ENCODE results near the gene ARFGAP1. TPM values are rescaled to one million over a fixed set of nuclear protein-coding genes. Genes with fewer than 3 reads are reported as not detected.
"Not testable (repeated sequence)": the region's sequence is repeated elsewhere in the genome, so short reads cannot be mapped to it uniquely, and the experiment has no call there.

The ARFGAP1 gene
- polyA plus RNA-seq, 1 experiment, result 76.5 TPM

DNA sequence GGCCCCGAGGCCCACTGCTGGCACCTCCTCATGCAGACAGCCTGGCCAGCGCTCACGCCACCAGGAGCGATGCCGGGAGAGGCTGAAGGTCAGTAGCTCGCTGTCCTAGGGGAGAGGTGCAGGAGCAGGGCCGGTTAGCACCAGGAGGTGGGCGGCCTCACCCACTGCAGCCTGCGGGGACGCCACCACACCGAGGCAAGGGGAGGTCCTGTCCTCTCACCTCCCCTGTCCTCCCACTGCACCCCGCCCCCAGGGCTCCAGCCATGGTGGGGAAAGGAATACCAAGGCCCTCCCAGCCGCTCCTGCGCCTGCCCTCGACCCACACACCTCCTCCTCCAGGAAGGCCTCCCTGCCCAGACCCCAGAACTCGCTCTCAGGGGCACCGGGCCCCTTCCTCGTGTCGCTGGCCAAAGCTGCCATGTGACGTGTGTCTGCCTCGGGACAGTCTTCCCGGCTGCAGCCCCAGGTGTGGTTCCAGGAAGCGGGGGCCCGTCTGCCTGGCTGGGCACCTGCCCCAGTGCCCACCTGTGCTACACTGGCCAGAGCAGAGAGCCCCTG, 24.9 kb upstream of the ARFGAP1 start:
- no peak for DNase-seq (ENCODE audit: low read depth)
- CTCF ChIA-PET, result interaction anchor here (9.2 kb wide), 1 partner anchor 24 kb away, joined by 64 read pairs; no protein-coding TSS in a partner anchor
- H3K36me3 ChIP-seq (ENCODE audit: control insufficient read depth, insufficient read depth, low read length), result no peaks in the 10 kb centered on the region
- peaks cover 7% of the 10 kb centered on the region for H3K27me3 ChIP-seq (ENCODE audit: control insufficient read depth, insufficient read depth, low read length)
- POLR2A ChIA-PET, result no interaction called here
- no peak overlapping the region for H3K4me3 ChIP-seq (ENCODE audit: low read depth, low read length)
- TF ChIP-seq, protein P1, sequence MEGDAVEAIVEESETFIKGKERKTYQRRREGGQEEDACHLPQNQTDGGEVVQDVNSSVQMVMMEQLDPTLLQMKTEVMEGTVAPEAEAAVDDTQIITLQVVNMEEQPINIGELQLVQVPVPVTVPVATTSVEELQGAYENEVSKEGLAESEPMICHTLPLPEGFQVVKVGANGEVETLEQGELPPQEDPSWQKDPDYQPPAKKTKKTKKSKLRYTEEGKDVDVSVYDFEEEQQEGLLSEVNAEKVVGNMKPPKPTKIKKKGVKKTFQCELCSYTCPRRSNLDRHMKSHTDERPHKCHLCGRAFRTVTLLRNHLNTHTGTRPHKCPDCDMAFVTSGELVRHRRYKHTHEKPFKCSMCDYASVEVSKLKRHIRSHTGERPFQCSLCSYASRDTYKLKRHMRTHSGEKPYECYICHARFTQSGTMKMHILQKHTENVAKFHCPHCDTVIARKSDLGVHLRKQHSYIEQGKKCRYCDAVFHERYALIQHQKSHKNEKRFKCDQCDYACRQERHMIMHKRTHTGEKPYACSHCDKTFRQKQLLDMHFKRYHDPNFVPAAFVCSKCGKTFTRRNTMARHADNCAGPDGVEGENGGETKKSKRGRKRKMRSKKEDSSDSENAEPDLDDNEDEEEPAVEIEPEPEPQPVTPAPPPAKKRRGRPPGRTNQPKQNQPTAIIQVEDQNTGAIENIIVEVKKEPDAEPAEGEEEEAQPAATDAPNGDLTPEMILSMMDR (IDR thresholded peaks at IDR 0.05; ENCODE audit: insufficient read depth, low read depth, low read length), result no peak

DNA sequence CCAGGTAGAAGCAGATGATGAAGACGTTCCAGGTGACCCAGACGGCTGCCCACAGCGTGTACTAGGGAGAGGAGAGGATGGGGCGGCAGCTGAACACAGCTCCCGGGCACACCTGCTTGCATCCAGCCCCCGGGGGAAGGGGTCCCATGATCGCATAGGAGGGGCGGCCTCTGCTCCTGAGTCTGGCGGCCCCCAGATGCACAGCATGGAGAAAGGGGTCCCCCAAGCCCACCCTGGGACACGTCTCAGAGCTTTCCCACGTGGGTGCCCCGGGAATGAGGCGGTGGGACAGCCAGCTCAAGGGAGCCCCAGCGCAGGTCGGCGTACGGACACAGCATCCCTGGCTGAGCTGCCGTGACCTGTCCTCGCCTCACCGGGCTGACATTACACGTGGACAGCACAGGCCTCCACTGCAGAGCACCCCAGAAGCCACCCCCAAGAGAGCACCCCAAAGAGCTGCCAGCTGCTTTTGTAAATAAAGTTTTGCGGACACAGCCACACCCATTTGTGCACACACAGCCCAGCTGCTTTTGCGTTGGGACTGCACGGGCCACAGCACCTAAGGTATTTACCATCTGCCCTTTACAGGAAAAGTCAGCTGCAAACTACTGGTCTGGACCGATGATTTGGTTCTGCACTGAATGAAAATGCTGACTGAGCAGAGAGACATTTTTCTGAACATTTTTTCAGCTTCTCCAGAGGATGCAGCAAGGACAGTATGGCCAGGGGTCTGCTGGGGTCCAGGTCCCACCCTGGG, 23.6 kb upstream of the ARFGAP1 start:
- no peaks in the 10 kb centered on the region for H3K36me3 ChIP-seq (ENCODE audit: control insufficient read depth, insufficient read depth, low read length)
- CTCF ChIA-PET, result interaction anchor here (9.2 kb wide), 1 partner anchor 25 kb away, joined by 64 read pairs; no protein-coding TSS in a partner anchor
- POLR2A ChIA-PET, result no interaction called here
- DNase-seq (ENCODE audit: low read depth), result no peak
- H3K4me3 ChIP-seq (ENCODE audit: low read depth, low read length), result no peak overlapping the region
- TF ChIP-seq, protein P1 (IDR thresholded peaks at IDR 0.05; ENCODE audit: insufficient read depth, low read depth, low read length), result no peak
- H3K27me3 ChIP-seq (ENCODE audit: control insufficient read depth, insufficient read depth, low read length), result peaks cover 15% of the 10 kb centered on the region

DNA sequence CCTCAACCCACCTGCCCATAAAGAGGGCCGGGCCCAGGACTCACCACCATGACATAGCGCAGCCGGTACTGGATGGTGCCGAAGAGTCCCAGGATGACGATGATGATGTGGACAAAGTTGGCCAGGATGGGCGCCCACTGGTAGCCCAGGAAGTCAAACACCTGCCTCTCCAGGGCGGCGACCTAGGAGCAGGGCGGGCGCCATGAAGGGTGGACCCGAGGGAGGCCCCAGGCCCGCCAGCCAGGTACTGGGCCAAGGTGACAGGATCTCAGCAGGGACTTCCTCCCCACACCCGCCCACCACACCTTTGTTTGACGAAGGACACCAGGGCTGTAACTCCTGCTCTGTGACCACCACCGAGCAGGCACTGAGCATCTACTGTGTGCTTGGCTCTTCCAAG, 22.7 kb upstream of the ARFGAP1 start:
- CTCF ChIA-PET, result interaction anchor here (9.2 kb wide), 1 partner anchor 26 kb away, joined by 64 read pairs; no protein-coding TSS in a partner anchor

DNA sequence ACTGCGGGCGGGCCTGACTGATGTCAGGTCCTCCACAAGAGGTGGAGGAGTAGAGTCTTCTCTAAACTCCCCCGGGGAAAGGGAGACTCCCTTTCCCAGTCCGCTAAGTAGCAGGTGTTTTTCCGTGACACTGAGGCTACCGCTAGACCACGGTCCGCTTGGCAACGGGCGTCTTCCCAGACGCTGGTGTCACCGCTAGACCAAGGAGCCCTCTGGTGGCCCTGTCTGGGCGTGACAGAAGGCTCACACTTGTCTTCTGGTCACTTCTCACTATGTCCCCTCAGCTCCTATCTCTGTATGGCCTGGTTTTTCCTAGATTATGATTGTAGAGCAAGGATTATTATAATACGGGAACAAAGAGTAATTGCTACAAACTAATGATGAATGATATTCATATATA, 21.3 kb upstream of the ARFGAP1 start:
- POLR2A ChIA-PET; H3K36me3 ChIP-seq (ENCODE audit: control insufficient read depth, insufficient read depth, low read length); H3K4me3 ChIP-seq (ENCODE audit: low read depth, low read length); DNase-seq (ENCODE audit: low read depth): not testable (repeated sequence)
- TF ChIP-seq, protein P1 (IDR thresholded peaks at IDR 0.05; ENCODE audit: insufficient read depth, low read depth, low read length), result peak; percentile 24; the same call in 1 of the 2 replicates
- H3K27me3 ChIP-seq (ENCODE audit: control insufficient read depth, insufficient read depth, low read length), result peaks cover 30% of the 10 kb centered on the region
- CTCF ChIA-PET, result interaction anchor here (1.7 to 9.2 kb wide), 2 partner anchors 18 to 27 kb away, joined by 4 to 64 read pairs; no protein-coding TSS in a partner anchor

More for the DNA sequence above, 22.7 kb upstream of the ARFGAP1 start:
- TF ChIP-seq, protein P1 (IDR thresholded peaks at IDR 0.05; ENCODE audit: insufficient read depth, low read depth, low read length), result no peak
- POLR2A ChIA-PET, result no interaction called here
- peaks cover 19% of the 10 kb centered on the region for H3K27me3 ChIP-seq (ENCODE audit: control insufficient read depth, insufficient read depth, low read length)
- H3K36me3 ChIP-seq (ENCODE audit: control insufficient read depth, insufficient read depth, low read length), result no peaks in the 10 kb centered on the region
- no peak overlapping the region for H3K4me3 ChIP-seq (ENCODE audit: low read depth, low read length)
- DNase-seq (ENCODE audit: low read depth), result no peak

DNA sequence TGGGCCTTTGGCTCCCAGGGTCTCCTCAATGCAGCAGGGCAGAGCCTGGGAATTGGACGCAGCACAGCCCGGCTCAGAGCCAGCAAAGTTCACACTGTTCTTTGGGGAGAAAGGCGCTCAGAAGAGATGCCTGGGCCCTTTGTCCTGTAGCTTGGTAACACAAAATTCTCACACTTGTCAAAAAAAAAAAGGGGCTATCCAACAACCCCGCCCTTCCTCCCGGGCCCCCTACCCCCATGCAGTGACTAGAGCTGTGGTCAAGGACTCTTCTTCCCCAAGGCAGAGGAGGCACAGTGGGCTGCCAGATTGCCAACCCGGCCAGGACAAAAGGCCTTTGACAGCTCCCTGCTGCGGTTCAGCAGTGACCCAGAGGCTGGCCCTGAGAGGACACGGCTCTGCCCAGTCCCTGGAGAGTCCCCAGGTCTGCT, 20.3 kb upstream of the ARFGAP1 start:
- H3K36me3 ChIP-seq (ENCODE audit: control insufficient read depth, insufficient read depth, low read length), result no peaks in the 10 kb centered on the region
- ChIA-PET POLR2A (no interaction called here), CTCF (interaction anchor here (1.2 to 9.2 kb wide), 4 partner anchors 18 to 69 kb away, joined by 4 to 64 read pairs (median 5); no protein-coding TSS in a partner anchor)
- TF ChIP-seq, protein P1 (IDR thresholded peaks at IDR 0.05; ENCODE audit: insufficient read depth, low read depth, low read length), result no peak
- no peak overlapping the region for H3K4me3 ChIP-seq (ENCODE audit: low read depth, low read length)
- DNase-seq (ENCODE audit: low read depth), result no peak
- H3K27me3 ChIP-seq (ENCODE audit: control insufficient read depth, insufficient read depth, low read length), result peaks cover 32% of the 10 kb centered on the region

Measured in BJ (cell line).